ENCODE results near the gene DCUN1D5. TPM values are rescaled to one million over a fixed set of nuclear protein-coding genes. Genes with fewer than 3 reads are reported as not detected.

Gene DCUN1D5
- total and polyA plus RNA-seq, 9 of the 15 experiments (the other 6 are each of a cell fraction or from before 2014, with no cell fraction given), result 38.4 to 242 (median 115) TPM

DNA sequence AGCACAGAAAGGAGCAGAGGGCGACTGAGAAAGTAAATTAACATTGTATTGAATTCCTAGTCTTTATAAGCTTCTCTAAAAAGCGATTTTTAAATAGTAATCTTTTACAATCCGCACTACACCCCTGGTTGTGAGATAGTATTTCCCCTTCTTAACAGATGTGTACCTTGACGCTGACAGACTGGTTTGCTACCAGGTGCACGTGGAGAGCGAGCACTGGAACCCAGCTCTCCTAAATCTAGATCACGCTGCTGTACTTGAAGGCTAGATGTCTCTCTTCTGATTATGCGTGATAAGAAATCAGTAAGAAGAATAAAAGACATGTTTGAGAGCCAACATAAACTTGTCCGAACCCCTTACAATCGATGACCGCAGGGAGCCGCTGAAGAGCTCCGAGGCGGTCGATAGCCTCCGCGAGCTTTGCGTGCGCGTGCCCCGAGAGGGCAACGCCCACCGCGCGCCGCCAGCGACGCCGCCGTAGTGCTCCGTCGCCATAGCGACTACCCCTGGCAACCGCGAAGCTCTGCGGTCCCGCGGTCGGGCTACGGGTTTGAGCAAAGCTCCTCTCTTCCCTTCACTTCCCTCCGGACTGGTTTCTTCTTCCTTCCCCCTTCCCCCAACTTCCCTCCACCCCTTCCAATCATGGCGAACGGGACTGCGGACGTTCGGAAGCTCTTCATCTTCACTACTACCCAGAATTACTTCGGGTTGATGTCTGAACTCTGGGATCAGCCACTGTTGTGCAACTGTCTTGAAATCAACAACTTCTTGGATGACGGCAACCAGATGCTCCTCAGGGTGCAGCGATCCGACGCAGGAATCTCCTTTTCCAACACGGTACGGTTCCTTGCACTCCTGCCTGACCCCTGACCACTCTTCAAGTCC is 17.2 kb upstream of the DCUN1D5 start, which contains the start of gene DYNC2H1 (continued):
- TF ChIP-seq, protein P1, sequence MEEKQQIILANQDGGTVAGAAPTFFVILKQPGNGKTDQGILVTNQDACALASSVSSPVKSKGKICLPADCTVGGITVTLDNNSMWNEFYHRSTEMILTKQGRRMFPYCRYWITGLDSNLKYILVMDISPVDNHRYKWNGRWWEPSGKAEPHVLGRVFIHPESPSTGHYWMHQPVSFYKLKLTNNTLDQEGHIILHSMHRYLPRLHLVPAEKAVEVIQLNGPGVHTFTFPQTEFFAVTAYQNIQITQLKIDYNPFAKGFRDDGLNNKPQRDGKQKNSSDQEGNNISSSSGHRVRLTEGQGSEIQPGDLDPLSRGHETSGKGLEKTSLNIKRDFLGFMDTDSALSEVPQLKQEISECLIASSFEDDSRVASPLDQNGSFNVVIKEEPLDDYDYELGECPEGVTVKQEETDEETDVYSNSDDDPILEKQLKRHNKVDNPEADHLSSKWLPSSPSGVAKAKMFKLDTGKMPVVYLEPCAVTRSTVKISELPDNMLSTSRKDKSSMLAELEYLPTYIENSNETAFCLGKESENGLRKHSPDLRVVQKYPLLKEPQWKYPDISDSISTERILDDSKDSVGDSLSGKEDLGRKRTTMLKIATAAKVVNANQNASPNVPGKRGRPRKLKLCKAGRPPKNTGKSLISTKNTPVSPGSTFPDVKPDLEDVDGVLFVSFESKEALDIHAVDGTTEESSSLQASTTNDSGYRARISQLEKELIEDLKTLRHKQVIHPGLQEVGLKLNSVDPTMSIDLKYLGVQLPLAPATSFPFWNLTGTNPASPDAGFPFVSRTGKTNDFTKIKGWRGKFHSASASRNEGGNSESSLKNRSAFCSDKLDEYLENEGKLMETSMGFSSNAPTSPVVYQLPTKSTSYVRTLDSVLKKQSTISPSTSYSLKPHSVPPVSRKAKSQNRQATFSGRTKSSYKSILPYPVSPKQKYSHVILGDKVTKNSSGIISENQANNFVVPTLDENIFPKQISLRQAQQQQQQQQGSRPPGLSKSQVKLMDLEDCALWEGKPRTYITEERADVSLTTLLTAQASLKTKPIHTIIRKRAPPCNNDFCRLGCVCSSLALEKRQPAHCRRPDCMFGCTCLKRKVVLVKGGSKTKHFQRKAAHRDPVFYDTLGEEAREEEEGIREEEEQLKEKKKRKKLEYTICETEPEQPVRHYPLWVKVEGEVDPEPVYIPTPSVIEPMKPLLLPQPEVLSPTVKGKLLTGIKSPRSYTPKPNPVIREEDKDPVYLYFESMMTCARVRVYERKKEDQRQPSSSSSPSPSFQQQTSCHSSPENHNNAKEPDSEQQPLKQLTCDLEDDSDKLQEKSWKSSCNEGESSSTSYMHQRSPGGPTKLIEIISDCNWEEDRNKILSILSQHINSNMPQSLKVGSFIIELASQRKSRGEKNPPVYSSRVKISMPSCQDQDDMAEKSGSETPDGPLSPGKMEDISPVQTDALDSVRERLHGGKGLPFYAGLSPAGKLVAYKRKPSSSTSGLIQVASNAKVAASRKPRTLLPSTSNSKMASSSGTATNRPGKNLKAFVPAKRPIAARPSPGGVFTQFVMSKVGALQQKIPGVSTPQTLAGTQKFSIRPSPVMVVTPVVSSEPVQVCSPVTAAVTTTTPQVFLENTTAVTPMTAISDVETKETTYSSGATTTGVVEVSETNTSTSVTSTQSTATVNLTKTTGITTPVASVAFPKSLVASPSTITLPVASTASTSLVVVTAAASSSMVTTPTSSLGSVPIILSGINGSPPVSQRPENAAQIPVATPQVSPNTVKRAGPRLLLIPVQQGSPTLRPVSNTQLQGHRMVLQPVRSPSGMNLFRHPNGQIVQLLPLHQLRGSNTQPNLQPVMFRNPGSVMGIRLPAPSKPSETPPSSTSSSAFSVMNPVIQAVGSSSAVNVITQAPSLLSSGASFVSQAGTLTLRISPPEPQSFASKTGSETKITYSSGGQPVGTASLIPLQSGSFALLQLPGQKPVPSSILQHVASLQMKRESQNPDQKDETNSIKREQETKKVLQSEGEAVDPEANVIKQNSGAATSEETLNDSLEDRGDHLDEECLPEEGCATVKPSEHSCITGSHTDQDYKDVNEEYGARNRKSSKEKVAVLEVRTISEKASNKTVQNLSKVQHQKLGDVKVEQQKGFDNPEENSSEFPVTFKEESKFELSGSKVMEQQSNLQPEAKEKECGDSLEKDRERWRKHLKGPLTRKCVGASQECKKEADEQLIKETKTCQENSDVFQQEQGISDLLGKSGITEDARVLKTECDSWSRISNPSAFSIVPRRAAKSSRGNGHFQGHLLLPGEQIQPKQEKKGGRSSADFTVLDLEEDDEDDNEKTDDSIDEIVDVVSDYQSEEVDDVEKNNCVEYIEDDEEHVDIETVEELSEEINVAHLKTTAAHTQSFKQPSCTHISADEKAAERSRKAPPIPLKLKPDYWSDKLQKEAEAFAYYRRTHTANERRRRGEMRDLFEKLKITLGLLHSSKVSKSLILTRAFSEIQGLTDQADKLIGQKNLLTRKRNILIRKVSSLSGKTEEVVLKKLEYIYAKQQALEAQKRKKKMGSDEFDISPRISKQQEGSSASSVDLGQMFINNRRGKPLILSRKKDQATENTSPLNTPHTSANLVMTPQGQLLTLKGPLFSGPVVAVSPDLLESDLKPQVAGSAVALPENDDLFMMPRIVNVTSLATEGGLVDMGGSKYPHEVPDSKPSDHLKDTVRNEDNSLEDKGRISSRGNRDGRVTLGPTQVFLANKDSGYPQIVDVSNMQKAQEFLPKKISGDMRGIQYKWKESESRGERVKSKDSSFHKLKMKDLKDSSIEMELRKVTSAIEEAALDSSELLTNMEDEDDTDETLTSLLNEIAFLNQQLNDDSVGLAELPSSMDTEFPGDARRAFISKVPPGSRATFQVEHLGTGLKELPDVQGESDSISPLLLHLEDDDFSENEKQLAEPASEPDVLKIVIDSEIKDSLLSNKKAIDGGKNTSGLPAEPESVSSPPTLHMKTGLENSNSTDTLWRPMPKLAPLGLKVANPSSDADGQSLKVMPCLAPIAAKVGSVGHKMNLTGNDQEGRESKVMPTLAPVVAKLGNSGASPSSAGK (IDR thresholded peaks at IDR 0.05), result peak; percentile 80
- TF ChIP-seq PTRF (tag; IDR thresholded peaks at IDR 0.05) (no peak), ZNF282 (CRISPR knock-in tag; IDR thresholded peaks at IDR 0.05) (no peak), NCOA2 (IDR thresholded peaks at IDR 0.05; ENCODE audit: partially characterized antibody in 2 of 2) (no peak), HDAC6 (IDR thresholded peaks at IDR 0.05; ENCODE audit: low read depth, low read length) (no peak), PHB2 (IDR thresholded peaks at IDR 0.05; ENCODE audit: low read depth) (no peak), POLR2A (conservative IDR thresholded peaks at IDR 0.05) (no peak)
- TF ChIP-seq, protein P2, sequence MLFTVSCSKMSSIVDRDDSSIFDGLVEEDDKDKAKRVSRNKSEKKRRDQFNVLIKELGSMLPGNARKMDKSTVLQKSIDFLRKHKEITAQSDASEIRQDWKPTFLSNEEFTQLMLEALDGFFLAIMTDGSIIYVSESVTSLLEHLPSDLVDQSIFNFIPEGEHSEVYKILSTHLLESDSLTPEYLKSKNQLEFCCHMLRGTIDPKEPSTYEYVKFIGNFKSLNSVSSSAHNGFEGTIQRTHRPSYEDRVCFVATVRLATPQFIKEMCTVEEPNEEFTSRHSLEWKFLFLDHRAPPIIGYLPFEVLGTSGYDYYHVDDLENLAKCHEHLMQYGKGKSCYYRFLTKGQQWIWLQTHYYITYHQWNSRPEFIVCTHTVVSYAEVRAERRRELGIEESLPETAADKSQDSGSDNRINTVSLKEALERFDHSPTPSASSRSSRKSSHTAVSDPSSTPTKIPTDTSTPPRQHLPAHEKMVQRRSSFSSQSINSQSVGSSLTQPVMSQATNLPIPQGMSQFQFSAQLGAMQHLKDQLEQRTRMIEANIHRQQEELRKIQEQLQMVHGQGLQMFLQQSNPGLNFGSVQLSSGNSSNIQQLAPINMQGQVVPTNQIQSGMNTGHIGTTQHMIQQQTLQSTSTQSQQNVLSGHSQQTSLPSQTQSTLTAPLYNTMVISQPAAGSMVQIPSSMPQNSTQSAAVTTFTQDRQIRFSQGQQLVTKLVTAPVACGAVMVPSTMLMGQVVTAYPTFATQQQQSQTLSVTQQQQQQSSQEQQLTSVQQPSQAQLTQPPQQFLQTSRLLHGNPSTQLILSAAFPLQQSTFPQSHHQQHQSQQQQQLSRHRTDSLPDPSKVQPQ (CRISPR knock-in tag; IDR thresholded peaks at IDR 0.05; ENCODE audit: borderline replicate concordance), result no peak
- TF ChIP-seq, protein P3, sequence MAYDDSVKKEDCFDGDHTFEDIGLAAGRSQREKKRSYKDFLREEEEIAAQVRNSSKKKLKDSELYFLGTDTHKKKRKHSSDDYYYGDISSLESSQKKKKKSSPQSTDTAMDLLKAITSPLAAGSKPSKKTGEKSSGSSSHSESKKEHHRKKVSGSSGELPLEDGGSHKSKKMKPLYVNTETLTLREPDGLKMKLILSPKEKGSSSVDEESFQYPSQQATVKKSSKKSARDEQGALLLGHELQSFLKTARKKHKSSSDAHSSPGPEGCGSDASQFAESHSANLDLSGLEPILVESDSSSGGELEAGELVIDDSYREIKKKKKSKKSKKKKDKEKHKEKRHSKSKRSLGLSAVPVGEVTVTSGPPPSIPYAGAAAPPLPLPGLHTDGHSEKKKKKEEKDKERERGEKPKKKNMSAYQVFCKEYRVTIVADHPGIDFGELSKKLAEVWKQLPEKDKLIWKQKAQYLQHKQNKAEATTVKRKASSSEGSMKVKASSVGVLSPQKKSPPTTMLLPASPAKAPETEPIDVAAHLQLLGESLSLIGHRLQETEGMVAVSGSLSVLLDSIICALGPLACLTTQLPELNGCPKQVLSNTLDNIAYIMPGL (CRISPR knock-in tag; IDR thresholded peaks at IDR 0.05), result no peak
